ENCODE measurements around the gene EEFSEC.

- TF ChIP-seq, protein P1, sequence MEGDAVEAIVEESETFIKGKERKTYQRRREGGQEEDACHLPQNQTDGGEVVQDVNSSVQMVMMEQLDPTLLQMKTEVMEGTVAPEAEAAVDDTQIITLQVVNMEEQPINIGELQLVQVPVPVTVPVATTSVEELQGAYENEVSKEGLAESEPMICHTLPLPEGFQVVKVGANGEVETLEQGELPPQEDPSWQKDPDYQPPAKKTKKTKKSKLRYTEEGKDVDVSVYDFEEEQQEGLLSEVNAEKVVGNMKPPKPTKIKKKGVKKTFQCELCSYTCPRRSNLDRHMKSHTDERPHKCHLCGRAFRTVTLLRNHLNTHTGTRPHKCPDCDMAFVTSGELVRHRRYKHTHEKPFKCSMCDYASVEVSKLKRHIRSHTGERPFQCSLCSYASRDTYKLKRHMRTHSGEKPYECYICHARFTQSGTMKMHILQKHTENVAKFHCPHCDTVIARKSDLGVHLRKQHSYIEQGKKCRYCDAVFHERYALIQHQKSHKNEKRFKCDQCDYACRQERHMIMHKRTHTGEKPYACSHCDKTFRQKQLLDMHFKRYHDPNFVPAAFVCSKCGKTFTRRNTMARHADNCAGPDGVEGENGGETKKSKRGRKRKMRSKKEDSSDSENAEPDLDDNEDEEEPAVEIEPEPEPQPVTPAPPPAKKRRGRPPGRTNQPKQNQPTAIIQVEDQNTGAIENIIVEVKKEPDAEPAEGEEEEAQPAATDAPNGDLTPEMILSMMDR (conservative IDR thresholded peaks at IDR 0.05), result no peak
- no peak for TF ChIP-seq EZH2 (IDR thresholded peaks at IDR 0.05; ENCODE audit: low read depth)
Observed at GRCh38 chr3:128276146-128276435, 122.8 kb downstream of the EEFSEC start.
